ENCODE data around the gene SPTBN4. TPM values are rescaled to one million over a fixed set of nuclear protein-coding genes. Genes with fewer than 3 reads are reported as not detected.

The SPTBN4 gene
- 1.2 and 1.6 TPM in 2 replicates for total RNA-seq

DNA sequence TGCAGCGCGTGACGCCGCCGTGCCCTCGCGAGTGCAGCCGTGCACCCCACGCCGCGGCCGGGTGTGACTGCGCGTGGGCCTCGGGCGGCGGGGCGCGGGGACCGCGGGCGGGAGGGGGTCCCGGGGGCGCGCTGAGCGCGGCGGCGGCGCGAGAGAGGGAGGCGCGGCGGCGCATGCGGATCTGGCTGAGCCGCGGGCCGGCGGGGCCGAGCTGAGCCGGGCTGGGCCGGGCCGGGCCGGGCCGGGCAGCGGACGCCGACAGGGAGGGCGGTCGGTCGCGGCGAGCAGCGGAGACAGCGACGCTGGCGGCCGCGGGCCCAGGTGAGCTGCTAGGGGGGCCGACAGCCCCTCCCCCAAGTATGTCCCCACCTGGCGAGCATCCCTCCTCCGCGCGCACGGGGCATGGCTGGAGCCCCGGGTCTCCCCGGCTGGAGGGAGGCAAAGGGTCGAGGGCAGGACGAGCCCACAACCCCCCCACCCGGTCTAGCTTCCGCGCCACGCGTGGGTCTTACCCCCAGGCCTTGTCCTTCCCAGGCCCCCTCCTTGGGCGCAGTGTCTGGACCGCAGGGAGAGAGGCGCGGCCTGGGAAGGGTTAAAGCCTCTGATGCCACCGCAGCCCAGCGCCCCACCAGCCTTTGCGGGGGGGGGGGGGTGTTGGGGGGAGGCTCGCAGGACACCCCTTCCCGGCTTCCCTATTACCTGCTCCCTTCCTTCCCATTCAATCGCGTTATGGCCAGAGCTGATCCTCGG, at the start of gene SPTBN4:
SPTBN4 (plus strand) TSS at position 17 of the 750 bp plus-strand sequence. CDS start 5,621 bp downstream, outside the sequence.

DNA sequence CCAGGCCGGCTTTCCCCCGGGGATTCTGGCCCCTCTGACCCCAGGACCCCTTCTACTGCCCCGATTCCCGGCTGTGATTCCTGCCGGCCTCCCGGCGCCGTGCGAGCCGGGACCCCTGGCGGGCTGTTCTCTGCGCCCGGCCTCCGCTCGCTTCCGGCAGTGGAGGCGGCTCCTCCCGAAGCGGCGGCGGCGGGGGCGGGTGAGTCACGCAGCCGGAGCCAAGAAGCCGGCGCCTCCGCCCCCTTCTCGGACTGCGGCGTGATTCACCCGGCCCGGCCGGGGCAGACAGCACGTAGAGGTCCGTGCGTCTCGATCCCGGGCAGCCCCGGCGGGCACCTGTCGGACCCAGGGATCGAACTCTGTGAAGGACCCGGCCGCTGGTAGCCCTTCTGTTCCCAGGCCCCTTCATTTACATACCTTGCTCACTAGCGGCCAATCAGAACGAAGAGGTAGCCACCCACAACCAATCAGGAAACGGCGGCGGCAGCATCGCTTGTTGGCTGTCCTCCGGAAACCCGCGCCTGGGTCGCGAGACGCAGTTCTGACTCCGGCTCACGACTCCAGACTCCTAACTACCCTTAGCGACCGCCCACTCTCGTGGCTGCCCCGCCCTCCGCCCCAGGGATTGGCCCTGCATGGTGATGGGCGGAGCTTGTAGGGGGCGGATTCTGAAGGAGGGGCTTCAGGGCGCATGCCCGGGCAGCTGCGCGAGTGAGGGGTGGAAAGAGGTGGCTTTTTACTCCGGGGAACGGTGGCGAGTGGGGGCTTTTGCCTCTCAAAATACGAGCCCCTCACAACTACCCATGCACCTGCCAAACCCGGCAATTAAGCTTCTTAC, 41.1 kb upstream of the SPTBN4 start, which contains the start of gene SERTAD1:
SERTAD1 (minus strand) TSS at position 543 of the 838 bp plus-strand sequence. CDS start 2,446 bp downstream, outside the sequence.

DNA sequence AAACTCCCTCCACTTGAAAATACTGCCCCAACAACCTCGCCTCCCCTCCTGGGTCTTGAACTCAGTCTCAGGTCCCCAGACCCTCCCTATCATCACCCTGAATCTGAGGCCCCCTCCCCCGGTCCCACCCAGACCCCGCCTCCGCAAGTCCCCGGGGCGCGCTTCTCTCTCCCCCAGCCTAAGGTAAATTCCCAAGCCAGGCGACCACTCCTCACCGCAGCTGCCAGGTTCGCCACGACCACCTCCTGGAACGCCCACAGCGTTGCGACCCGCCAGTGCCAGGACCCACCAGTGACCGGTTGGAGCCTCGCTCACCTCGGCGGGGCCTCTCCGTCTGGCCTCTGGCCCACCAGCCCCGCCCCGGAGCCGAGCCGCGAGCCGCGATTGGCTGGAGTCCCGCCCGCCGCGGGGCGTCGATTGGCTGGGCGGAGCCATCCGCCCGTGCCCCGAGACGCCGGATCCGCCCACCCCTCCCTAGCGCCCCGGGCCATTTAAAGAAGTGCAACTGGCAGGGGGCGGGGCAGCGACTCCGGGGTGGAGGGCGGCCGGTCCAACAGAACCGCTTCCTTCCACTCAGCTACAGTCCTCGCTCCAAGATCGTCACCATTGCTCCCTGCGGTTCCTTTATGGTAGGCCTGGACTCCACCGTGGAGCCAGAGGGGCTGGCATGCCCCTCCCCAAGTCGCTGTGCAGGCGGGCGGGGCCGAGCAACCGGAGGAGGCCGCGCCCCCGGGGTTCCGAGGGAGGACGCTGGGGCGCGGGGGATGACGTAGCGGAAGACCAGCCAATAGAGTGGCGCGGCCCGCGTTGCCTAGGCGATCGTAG, 22.6 kb upstream of the SPTBN4 start, which contains the start of gene SERTAD3:
SERTAD3 (minus strand) TSS at position 336 of the 825 bp plus-strand sequence. CDS start 2,255 bp downstream, outside the sequence.

DNA sequence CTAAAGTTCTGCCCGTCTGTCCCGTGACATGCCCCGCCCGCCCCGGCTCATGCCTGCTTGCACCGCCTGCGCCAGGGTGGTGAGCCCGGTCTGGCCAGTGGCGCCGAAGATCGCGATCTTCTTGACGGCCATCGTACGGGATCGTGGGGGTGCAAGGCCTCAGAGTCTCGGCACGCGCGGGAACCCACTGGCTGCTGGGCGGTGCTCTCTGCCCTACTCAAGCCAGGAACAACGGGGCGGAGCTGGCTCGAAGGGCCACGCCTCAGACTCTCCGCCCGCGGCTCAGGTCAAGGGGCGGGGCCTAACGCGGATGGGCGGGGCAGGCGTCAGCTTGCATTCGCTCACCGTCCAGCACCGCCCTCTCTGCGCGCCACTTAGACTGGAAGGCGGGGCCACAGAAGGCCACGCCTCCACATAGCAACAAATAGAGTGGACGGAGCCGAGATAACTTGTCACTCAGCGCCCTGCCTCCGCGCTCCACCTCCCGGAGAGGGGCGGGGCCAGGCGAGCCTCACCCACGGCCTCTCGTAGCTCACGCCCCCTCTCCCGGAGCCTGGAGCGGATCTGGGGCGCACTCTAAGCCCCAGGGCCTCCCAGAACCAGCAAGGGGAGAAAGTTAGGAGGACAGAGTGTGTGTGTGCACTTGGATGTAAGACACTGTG, 1.1 kb upstream of the SPTBN4 start, which contains the start of gene BLVRB:
BLVRB (minus strand) TSS at position 189 of the 662 bp plus-strand sequence; CDS start at position 132, 57 bp downstream.

DNA sequence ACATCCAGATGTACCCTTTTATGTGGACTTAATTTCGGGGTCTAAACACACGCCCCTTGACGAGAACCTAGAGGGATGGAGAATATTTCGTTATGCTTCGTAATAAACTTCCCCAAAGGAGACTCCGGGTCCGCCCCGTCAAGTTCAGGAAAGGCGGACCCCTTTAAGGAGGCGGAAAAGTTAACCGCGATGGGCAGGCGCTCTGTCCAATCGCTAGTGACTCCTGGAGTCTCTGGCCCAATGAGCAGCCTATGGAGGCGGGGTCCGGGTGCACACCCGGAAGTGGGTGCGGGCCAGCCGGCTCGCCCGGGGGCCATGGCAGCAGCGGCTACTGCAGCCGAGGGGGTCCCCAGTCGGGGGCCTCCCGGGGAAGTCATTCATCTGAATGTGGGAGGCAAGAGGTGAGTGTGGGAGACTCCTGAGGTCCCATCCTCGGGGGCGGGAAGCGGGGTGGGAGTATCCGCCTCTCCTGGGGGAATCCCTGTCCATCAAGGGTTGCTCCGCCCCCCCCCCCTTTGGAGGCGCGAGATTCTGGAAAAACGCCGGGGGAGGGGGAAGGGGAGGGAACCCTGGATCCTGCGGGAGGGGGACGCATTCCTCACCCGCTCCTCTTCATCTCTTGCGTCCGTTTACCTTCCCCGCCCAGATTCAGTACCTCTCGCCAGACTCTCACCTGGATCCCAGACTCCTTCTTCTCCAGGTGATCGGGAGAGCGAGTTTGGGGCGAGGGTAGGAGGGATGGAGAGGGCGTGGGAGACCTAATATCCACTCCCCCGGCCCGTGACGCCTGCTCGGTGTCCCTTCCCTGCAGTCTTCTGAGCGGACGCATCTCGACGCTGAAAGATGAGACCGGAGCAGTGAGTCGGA, 110.0 kb downstream of the SPTBN4 start, which contains the start of gene SHKBP1:
SHKBP1 (plus strand) TSS at position 289 of the 867 bp plus-strand sequence; CDS start at position 316, 27 bp downstream.

DNA sequence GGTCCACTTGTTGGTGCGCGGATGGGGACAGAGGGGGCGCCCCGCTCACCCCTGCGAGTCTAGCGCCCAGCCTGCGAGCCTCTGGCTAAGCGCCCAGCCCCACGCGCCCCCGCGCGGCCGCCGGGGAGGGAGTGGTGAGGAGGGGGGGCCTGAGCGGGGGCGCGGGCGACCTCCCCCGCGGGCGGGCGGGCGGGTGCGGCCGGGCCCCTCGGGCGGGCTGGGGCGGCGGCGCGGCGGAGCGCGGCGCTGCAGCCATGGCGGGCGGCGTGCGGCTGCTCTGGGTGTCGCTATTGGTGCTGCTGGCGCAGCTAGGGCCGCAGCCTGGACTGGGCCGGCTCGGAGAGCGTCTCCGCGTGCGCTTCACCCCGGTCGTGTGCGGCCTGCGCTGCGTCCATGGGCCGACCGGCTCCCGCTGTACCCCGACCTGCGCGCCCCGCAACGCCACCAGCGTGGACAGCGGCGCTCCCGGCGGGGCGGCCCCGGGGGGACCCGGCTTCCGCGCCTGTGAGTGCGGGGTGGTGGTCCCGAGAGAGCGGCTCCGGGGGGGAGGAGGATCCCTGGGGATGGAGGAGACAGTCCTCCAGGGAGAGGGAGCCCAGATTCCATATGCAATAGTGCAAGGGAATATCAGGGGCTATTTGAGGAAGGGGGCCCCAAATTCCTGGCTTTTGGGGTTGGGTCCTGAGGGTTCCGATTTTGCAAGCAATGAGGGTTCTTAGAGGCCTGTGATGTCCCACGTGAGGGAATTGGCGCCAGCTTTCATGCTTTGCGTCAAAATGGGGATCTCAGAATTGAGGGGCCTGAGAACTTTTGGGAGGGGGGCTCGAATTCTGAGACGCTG, 134.6 kb downstream of the SPTBN4 start, which contains the start of gene LTBP4:
LTBP4 (plus strand) TSS at position 236 of the 841 bp plus-strand sequence; CDS start at position 255, 19 bp downstream.

Other genes starting within 250 kb of the SPTBN4 start
- not detected in 2 replicates for gene TTC9B, start 248.6 kb upstream of the SPTBN4 start, total RNA-seq
- 0.47 and 0.95 TPM in 2 replicates for gene CCNP, start 240.3 kb upstream of the SPTBN4 start, total RNA-seq
- gene AKT2, start 181.7 kb upstream of the SPTBN4 start, total RNA-seq: 60.1 and 74.0 TPM in 2 replicates
- 5.3 and 12.9 TPM in 2 replicates for gene C19orf47, start 118.6 kb upstream of the SPTBN4 start, total RNA-seq
- 196 and 305 TPM in 2 replicates for gene PLD3, start 118.3 kb upstream of the SPTBN4 start, total RNA-seq
- gene HIPK4, start 76.8 kb upstream of the SPTBN4 start, total RNA-seq: not detected in 2 replicates
- 0.99 and 2.5 TPM in 2 replicates for gene PRX, start 53.6 kb upstream of the SPTBN4 start, total RNA-seq
- 27.1 and 28.6 TPM in 2 replicates for gene SERTAD1, start 41.0 kb upstream of the SPTBN4 start, total RNA-seq
- 13.3 and 20.4 TPM in 2 replicates for gene SERTAD3, start 22.7 kb upstream of the SPTBN4 start, total RNA-seq
- gene BLVRB, start 1.3 kb upstream of the SPTBN4 start, total RNA-seq: 100 and 154 TPM in 2 replicates
- 64.0 and 75.3 TPM in 2 replicates for gene SHKBP1, start 109.9 kb downstream of the SPTBN4 start, total RNA-seq
- gene LTBP4, start 134.4 kb downstream of the SPTBN4 start, total RNA-seq: 57.3 and 133 TPM in 2 replicates
- 6.9 and 8.9 TPM in 2 replicates for gene NUMBL, start 223.7 kb downstream of the SPTBN4 start, total RNA-seq
- gene COQ8B, start 249.9 kb downstream of the SPTBN4 start, total RNA-seq: 23.9 and 25.1 TPM in 2 replicates